ENCODE data around the gene DNAJC18.

DNA sequence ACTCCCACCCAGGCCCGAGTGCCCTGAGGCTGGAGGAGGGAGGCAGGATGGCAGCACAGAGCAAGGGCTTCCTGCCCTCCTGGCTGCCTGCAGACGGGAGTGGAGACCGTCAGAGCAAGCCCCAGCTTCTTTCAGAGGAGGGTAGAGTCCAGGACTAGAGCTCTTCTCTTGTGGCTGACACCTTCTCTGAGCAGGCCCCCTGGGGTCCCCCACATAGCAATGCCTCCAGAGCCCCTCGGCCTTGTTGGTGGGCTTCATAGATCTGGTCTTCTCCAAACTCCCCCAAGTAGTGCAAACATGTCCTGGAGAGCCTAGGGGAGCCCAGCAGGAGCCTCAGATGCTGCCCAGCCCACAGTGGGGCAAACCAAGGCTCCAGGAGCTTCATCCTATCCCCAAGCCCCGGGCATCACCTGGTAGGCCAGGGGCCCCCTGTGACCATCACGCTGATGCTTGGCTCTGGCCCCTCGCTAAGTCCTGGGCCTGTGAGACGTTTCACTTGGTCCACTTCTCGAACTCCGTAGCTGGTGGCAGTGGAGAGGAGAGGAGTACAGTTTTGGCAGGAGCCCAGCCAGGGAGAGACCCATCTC lies 51.6 kb downstream of the DNAJC18 start:
- TF ChIP-seq, protein P1, sequence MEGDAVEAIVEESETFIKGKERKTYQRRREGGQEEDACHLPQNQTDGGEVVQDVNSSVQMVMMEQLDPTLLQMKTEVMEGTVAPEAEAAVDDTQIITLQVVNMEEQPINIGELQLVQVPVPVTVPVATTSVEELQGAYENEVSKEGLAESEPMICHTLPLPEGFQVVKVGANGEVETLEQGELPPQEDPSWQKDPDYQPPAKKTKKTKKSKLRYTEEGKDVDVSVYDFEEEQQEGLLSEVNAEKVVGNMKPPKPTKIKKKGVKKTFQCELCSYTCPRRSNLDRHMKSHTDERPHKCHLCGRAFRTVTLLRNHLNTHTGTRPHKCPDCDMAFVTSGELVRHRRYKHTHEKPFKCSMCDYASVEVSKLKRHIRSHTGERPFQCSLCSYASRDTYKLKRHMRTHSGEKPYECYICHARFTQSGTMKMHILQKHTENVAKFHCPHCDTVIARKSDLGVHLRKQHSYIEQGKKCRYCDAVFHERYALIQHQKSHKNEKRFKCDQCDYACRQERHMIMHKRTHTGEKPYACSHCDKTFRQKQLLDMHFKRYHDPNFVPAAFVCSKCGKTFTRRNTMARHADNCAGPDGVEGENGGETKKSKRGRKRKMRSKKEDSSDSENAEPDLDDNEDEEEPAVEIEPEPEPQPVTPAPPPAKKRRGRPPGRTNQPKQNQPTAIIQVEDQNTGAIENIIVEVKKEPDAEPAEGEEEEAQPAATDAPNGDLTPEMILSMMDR (IDR thresholded peaks at IDR 0.05): no peak
- no peak for TF ChIP-seq POLR2A (IDR thresholded peaks at IDR 0.05)

All from breast epithelium (tissue), 3 donors.